RWPE1 (cell line): Measurements from ENCODE around the gene HTR3A.

Experiments used
- CTCF ChIA-PET: fragments of 350-600 bp; sonication (Branson Sonifier 250); formaldehyde crosslinking; extraction: SDS; loops from one replicate; lab custom pipeline; 2021; lab: Yijun Ruan, JAX
- POLR2A ChIA-PET: fragments of 400-600 bp; formaldehyde crosslinking; extraction: SDS; loops from one replicate; lab custom pipeline; 2020; ENCODE audit warnings: antibody characterized with exemption; ENCODE audit not compliant: low non-redundant PET; lab: Yijun Ruan, JAX
- DNase-seq: peaks from one replicate; pipeline ENCODE4 v3.0.0; 2012; ENCODE audit warnings: low spot score
- H3K27ac ChIP-seq: fragments of 450-650 bp; 2 replicates; pipeline ENCODE4 v1.5.1; 2017
- CTCF ChIP-seq: fragments of 450-650 bp; conservative IDR thresholded peaks from 2 replicates; pipeline ENCODE4 v1.5.1; 2017; ENCODE audit warnings: low read depth, mild to moderate bottlenecking

Gene HTR3A

DNA sequence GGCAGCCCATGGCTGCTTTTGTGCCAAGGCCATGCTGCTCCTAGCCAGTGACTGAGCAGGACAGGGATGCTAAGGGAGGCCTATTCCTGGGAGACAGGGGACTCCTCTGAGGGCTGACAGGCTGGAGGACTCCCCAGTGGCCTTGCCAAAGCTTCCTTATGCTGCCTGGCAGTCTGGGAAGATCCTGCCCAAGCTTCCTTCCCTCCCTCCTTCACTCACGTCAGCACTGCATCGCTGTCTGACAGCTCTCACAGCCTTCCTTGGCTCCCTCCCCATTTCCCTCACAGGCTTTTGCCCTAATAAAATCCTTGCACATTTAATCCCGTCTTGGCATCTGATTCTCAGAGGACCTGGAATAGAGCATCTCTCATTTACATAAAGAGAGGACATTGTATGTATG is 26.5 kb downstream of the HTR3A start:
- no peak for DNase-seq
- ChIA-PET POLR2A (no interaction called here), CTCF (interaction anchor here (1.6 kb wide), 1 partner anchor 260 kb away, joined by 5 read pairs; no protein-coding TSS in a partner anchor)
- no peak overlapping the region for H3K27ac ChIP-seq
- TF ChIP-seq CTCF: no peak

DNA sequence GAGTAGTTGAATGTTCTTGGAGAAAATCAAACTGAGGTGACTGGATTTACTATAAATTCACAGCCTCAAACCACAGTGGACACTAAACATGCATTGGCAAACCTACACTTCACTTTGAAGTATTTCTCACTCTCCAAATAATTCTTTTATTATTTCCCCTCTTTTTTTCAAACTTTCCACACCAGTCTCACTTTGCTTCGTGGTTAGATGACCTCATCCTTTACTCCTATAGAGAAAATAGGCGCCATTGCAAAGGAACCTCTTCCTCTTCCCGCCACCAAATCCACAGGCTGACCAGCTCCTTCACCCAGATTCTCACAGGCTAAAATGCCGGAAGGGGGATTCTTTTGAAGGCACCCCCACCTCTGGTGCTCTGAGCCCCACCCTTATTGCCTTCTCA is 33.4 kb downstream of the HTR3A start:
- no peak for DNase-seq
- H3K27ac ChIP-seq: no peak overlapping the region
- ChIA-PET POLR2A (no interaction called here), CTCF (no interaction called here)
- TF ChIP-seq CTCF: no peak

DNA sequence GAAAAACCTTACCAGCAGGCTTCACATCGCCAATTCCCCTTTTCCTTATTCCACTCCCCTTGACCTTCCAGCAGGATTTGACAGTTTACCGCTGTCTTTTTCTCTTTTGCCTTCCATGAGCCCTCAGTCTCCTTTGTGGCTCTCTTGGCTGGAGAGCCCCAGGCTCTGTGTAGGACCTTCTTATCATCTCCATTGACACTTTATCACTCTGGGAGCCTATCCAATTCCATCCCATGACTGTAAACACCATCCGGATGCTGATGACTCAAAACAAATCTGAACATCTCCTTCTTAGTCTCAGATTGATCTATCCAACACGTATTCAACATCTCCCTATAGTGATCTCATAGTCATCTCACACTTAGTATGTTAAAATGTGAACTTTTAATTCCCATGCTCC is 36.0 kb downstream of the HTR3A start:
- POLR2A ChIA-PET: no interaction called here

DNA sequence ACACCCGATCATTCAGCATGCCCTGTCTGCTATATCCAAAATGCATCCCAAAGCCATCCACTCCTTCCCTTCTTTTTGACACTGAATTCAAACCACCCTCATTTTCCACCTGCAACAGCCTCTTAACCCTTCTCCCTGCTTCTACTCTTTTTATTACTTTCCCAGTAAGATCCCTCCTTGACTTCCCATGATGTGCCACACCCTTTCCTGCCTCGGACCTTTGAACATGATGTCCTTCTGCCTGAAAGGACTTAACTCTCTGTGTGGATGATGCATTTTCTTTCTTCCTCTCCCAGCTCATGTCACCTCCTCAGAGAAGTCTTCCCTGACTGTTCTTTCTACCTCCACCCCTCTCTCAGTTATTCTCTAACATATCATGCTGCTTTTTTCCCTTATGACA is 36.5 kb downstream of the HTR3A start:
- no peak for DNase-seq
- TF ChIP-seq CTCF: no peak
- ChIA-PET POLR2A (no interaction called here), CTCF (interaction anchor here (0.7 kb wide), 1 partner anchor 18 kb away, joined by 3 read pairs; no protein-coding TSS in a partner anchor)
- H3K27ac ChIP-seq: no peak overlapping the region

More for the DNA sequence above, 36.0 kb downstream of the HTR3A start:
- CTCF ChIA-PET: interaction anchor here (0.6 kb wide), 1 partner anchor 101 kb away, joined by 10 read pairs; no protein-coding TSS in a partner anchor
- no peak for TF ChIP-seq CTCF
- DNase-seq: no peak
- no peak overlapping the region for H3K27ac ChIP-seq

DNA sequence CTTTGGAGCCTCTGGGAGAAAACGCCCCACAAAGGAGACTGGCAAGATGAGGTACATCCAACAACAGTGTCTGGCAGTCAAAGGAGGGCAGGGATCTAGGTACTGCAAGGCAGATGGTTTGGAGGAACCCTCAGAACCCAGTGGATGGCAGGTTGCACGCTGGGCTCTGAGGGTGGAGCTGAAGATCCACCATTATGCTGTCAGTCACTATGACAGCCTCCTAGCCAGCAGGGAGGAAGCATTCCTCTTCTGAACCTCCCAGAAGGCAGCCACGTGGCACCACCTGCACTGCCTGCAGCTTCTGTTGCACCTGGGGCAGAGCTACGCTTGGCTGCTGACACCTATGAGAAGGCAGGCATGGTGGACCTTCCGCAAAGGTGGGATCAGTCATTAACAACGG is 40.2 kb downstream of the HTR3A start:
- POLR2A ChIA-PET: interaction anchor here (0.6 kb wide), 1 partner anchor 18 kb away, joined by 3 read pairs; no protein-coding TSS in a partner anchor

DNA sequence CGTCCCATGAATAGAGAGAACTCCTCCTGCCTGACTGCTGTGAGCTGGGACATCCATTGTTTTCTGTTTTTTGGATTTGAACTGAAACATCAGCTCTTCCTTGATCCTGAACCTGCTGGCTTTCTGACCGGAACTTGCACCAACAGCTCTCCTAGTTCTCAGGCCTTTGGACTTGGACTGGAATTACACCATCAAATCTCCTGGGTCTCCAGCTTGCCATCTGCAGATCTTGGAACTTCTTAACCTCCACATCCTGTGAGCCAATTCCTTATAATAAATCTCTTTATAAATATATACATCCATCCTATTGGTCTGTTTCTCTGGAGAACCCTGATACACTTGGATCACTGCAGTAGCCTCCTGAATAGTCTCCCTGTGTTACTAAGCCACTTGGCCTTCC is 42.1 kb downstream of the HTR3A start:
- ChIA-PET POLR2A (no interaction called here), CTCF (no interaction called here)
- no peak for DNase-seq
- no peak overlapping the region for H3K27ac ChIP-seq
- TF ChIP-seq CTCF: no peak

More for the DNA sequence above, 40.2 kb downstream of the HTR3A start:
- H3K27ac ChIP-seq: no peak overlapping the region
- CTCF ChIA-PET: no interaction called here
- DNase-seq: no peak
- no peak for TF ChIP-seq CTCF
